Measurements from ENCODE around the gene TEX26. TPM values are rescaled to one million over a fixed set of nuclear protein-coding genes. Genes with fewer than 3 reads are reported as not detected.

Gene TEX26
- total RNA-seq, 5 donors from 2014 or later (not counting 1 experiment from before 2014, with no cell fraction given): not detected

GRCh38 chr13:30918662-30919405, 13.6 kb upstream of the TEX26 start:
- peaks cover 30 to 40% of the 10 kb centered on the region in 2 donors for H3K27me3 Mint-ChIP-seq
- no CpG with 5 or more reads among the region's 6 CpGs for WGBS (ENCODE audit: insufficient coverage)

GRCh38 chr13:30920162-30920909, 12.1 kb upstream of the TEX26 start:
- H3K36me3 Mint-ChIP-seq: no peaks in the 10 kb centered on the region
- H3K9me3 Mint-ChIP-seq: no peaks in the 10 kb centered on the region
- Histone ChIP-seq H3K9me3 (no peaks in the 10 kb centered on the region), H3K4me3 (ENCODE audit: control insufficient read depth in 1 of 2, extremely low read depth in 1 of 2, low read length in 1 of 2) (no peak overlapping the region), H3K27ac (ENCODE audit: low read length) (no peak overlapping the region), H3K4me1 (ENCODE audit: control insufficient read depth in 1 of 2, extremely low read depth in 1 of 2, insufficient read depth in 2 of 2, low read length in 2 of 2) (no peaks in the 10 kb centered on the region), H3K27me3 (replicated peaks in 1 of 2; ENCODE audit: control insufficient read depth in 2 of 2, extremely low read depth in 1 of 2, insufficient read depth in 2 of 2, low read length in 1 of 2) (peaks cover 0 to 26% of the 10 kb centered on the region in 2 experiments), H3K36me3 (ENCODE audit: control insufficient read depth in 2 of 2, extremely low read depth in 1 of 2, insufficient read depth in 1 of 2, low read length in 1 of 2) (no peaks in the 10 kb centered on the region)
- H3K4me1 Mint-ChIP-seq: peaks cover 2 to 5% (median 3%) of the 10 kb centered on the region in 3 donors
- no peak for DNase-seq
- H3K27ac Mint-ChIP-seq: no peak overlapping the region
- peaks cover 20 to 32% of the 10 kb centered on the region in 2 donors for H3K27me3 Mint-ChIP-seq
- ATAC-seq (replicated peaks in 1 of 4): no peak
- POLR2A ChIA-PET: no interaction called here
- H3K4me3 Mint-ChIP-seq: no peak overlapping the region
- WGBS (ENCODE audit: insufficient coverage): 89% methylated on average over 3 of the region's 5 CpGs
- CTCF ChIA-PET: no interaction called here

More at GRCh38 chr13:30918662-30919405, 13.6 kb upstream of the TEX26 start:
- H3K4me1 Mint-ChIP-seq: no peaks in the 10 kb centered on the region
- ChIA-PET POLR2A (no interaction called here), CTCF (no interaction called here)
- Histone ChIP-seq H3K27me3 (replicated peaks in 1 of 2; ENCODE audit: control insufficient read depth in 2 of 2, extremely low read depth in 1 of 2, insufficient read depth in 2 of 2, low read length in 1 of 2) (peaks cover 0 to 18% of the 10 kb centered on the region in 2 experiments), H3K36me3 (ENCODE audit: control insufficient read depth in 2 of 2, extremely low read depth in 1 of 2, insufficient read depth in 1 of 2, low read length in 1 of 2) (no peaks in the 10 kb centered on the region), H3K4me1 (ENCODE audit: control insufficient read depth in 1 of 2, extremely low read depth in 1 of 2, insufficient read depth in 2 of 2, low read length in 2 of 2) (no peaks in the 10 kb centered on the region), H3K4me3 (ENCODE audit: control insufficient read depth in 1 of 2, extremely low read depth in 1 of 2, low read length in 1 of 2) (no peak overlapping the region), H3K27ac (ENCODE audit: low read length) (no peak overlapping the region), H3K9me3 (no peaks in the 10 kb centered on the region)
- DNase-seq (no peak), ATAC-seq (replicated peaks in 1 of 4) (no peak)
- no peaks in the 10 kb centered on the region for H3K36me3 Mint-ChIP-seq
- no peaks in the 10 kb centered on the region for H3K9me3 Mint-ChIP-seq
- no peak overlapping the region for H3K27ac Mint-ChIP-seq
- H3K4me3 Mint-ChIP-seq: no peak overlapping the region

GRCh38 chr13:30923418-30923817, 9.0 kb upstream of the TEX26 start:
- Mint-ChIP-seq H3K9me3 (no peaks in the 10 kb centered on the region), H3K36me3 (no peaks in the 10 kb centered on the region), H3K4me3 (no peak overlapping the region), H3K27ac (no peak overlapping the region), H3K27me3 (peaks cover 20 to 23% of the 10 kb centered on the region in 2 donors), H3K4me1 (peaks cover 5 to 13% (median 7%) of the 10 kb centered on the region in 3 donors)
- Histone ChIP-seq H3K9me3 (no peaks in the 10 kb centered on the region), H3K36me3 (ENCODE audit: control insufficient read depth in 2 of 2, extremely low read depth in 1 of 2, insufficient read depth in 1 of 2, low read length in 1 of 2) (no peaks in the 10 kb centered on the region), H3K4me3 (ENCODE audit: control insufficient read depth in 1 of 2, extremely low read depth in 1 of 2, low read length in 1 of 2) (no peak overlapping the region), H3K27ac (ENCODE audit: low read length) (no peak overlapping the region), H3K4me1 (ENCODE audit: control insufficient read depth in 1 of 2, extremely low read depth in 1 of 2, insufficient read depth in 2 of 2, low read length in 2 of 2) (peaks cover 0 to 7% of the 10 kb centered on the region in 2 experiments), H3K27me3 (replicated peaks in 1 of 2; ENCODE audit: control insufficient read depth in 2 of 2, extremely low read depth in 1 of 2, insufficient read depth in 2 of 2, low read length in 1 of 2) (peaks cover 0 to 13% of the 10 kb centered on the region in 2 experiments)
- DNase-seq (no peak), ATAC-seq (replicated peaks in 1 of 4) (no peak)
- WGBS (ENCODE audit: insufficient coverage): 86% methylated on average over 1 of the region's 1 CpG
- CTCF ChIA-PET: no interaction called here
- POLR2A ChIA-PET: no interaction called here

GRCh38 chr13:30924721-30925120, 7.7 kb upstream of the TEX26 start:
- no peak overlapping the region for H3K27ac Mint-ChIP-seq
- H3K4me1 Mint-ChIP-seq: peaks cover 5 to 13% (median 7%) of the 10 kb centered on the region in 3 donors
- ChIA-PET POLR2A (no interaction called here), CTCF (no interaction called here)
- peaks cover 0 to 19% of the 10 kb centered on the region in 2 experiments for H3K27me3 ChIP-seq (replicated peaks in 1 of 2; ENCODE audit: control insufficient read depth in 2 of 2, extremely low read depth in 1 of 2, insufficient read depth in 2 of 2, low read length in 1 of 2)
- H3K36me3 ChIP-seq (ENCODE audit: control insufficient read depth in 2 of 2, extremely low read depth in 1 of 2, insufficient read depth in 1 of 2, low read length in 1 of 2): no peaks in the 10 kb centered on the region
- WGBS (ENCODE audit: insufficient coverage): 63% methylated on average over 2 of the region's 3 CpGs
- H3K27ac ChIP-seq (ENCODE audit: low read length): no peak overlapping the region
- no peak for ATAC-seq (replicated peaks in 1 of 4)
- no peaks in the 10 kb centered on the region for H3K9me3 ChIP-seq
- peaks cover 0 to 7% of the 10 kb centered on the region in 2 experiments for H3K4me1 ChIP-seq (ENCODE audit: control insufficient read depth in 1 of 2, extremely low read depth in 1 of 2, insufficient read depth in 2 of 2, low read length in 2 of 2)
- H3K4me3 ChIP-seq (ENCODE audit: control insufficient read depth in 1 of 2, extremely low read depth in 1 of 2, low read length in 1 of 2): no peak overlapping the region
- no peak for DNase-seq
- no peaks in the 10 kb centered on the region for H3K36me3 Mint-ChIP-seq
- H3K27me3 Mint-ChIP-seq: peaks cover 26 to 28% of the 10 kb centered on the region in 2 donors
- H3K9me3 Mint-ChIP-seq: no peaks in the 10 kb centered on the region
- no peak overlapping the region for H3K4me3 Mint-ChIP-seq

GRCh38 chr13:30925429-30925828, 7.0 kb upstream of the TEX26 start:
- no CpG with 5 or more reads among the region's 1 CpG for WGBS (ENCODE audit: insufficient coverage)
- Mint-ChIP-seq H3K27ac (no peak overlapping the region), H3K4me3 (no peak overlapping the region), H3K9me3 (no peaks in the 10 kb centered on the region), H3K4me1 (peaks cover 5 to 13% (median 7%) of the 10 kb centered on the region in 3 donors), H3K27me3 (peaks cover 32 to 33% of the 10 kb centered on the region in 2 donors), H3K36me3 (no peaks in the 10 kb centered on the region)
- H3K27me3 ChIP-seq (replicated peaks in 1 of 2; ENCODE audit: control insufficient read depth in 2 of 2, extremely low read depth in 1 of 2, insufficient read depth in 2 of 2, low read length in 1 of 2): peaks cover 0 to 22% of the 10 kb centered on the region in 2 experiments
- H3K4me3 ChIP-seq (ENCODE audit: control insufficient read depth in 1 of 2, extremely low read depth in 1 of 2, low read length in 1 of 2): no peak overlapping the region
- DNase-seq: no peak
- POLR2A ChIA-PET: no interaction called here
- CTCF ChIA-PET: no interaction called here
- H3K4me1 ChIP-seq (ENCODE audit: control insufficient read depth in 1 of 2, extremely low read depth in 1 of 2, insufficient read depth in 2 of 2, low read length in 2 of 2): peaks cover 0 to 7% of the 10 kb centered on the region in 2 experiments
- H3K27ac ChIP-seq (ENCODE audit: low read length): no peak overlapping the region
- H3K9me3 ChIP-seq: no peaks in the 10 kb centered on the region
- H3K36me3 ChIP-seq (ENCODE audit: control insufficient read depth in 2 of 2, extremely low read depth in 1 of 2, insufficient read depth in 1 of 2, low read length in 1 of 2): no peaks in the 10 kb centered on the region
- no peak for ATAC-seq (replicated peaks in 1 of 4)

- DNase-seq (no peak), ATAC-seq (replicated peaks in 1 of 4) (no peak)
- no CpG with 5 or more reads among the region's 3 CpGs for WGBS (ENCODE audit: insufficient coverage)
- H3K4me3 ChIP-seq (ENCODE audit: control insufficient read depth in 1 of 2, extremely low read depth in 1 of 2, low read length in 1 of 2): no peak overlapping the region
- peaks cover 3 to 22% of the 10 kb centered on the region in 2 experiments for H3K27me3 ChIP-seq (replicated peaks in 1 of 2; ENCODE audit: control insufficient read depth in 2 of 2, extremely low read depth in 1 of 2, insufficient read depth in 2 of 2, low read length in 1 of 2)
- H3K9me3 ChIP-seq: no peaks in the 10 kb centered on the region
- Mint-ChIP-seq H3K36me3 (no peaks in the 10 kb centered on the region), H3K27ac (no peak overlapping the region), H3K27me3 (peaks cover 37% of the 10 kb centered on the region in 2 donors), H3K9me3 (no peaks in the 10 kb centered on the region), H3K4me3 (no peak overlapping the region), H3K4me1 (peaks cover 5 to 13% (median 7%) of the 10 kb centered on the region in 3 donors)
- POLR2A ChIA-PET: no interaction called here
- CTCF ChIA-PET: no interaction called here
- peaks cover 0 to 7% of the 10 kb centered on the region in 2 experiments for H3K4me1 ChIP-seq (ENCODE audit: control insufficient read depth in 1 of 2, extremely low read depth in 1 of 2, insufficient read depth in 2 of 2, low read length in 2 of 2)
- H3K27ac ChIP-seq (ENCODE audit: low read length): no peak overlapping the region
- H3K36me3 ChIP-seq (ENCODE audit: control insufficient read depth in 2 of 2, extremely low read depth in 1 of 2, insufficient read depth in 1 of 2, low read length in 1 of 2): no peaks in the 10 kb centered on the region
Measured at GRCh38 chr13:30926781-30927180, 5.7 kb upstream of the TEX26 start.

Data from T-cell (primary cell).